ENCODE data around the gene CNPY4.

GRCh38 chr7:100152937-100153666 is 33.7 kb downstream of the CNPY4 start:
- TF ChIP-seq USF2 (IDR thresholded peaks at IDR 0.05; ENCODE audit: borderline replicate concordance, low read depth, low read length), result no peak
- no peak for TF ChIP-seq POLR2A (IDR thresholded peaks at IDR 0.05; ENCODE audit: low read depth, low read length)
- TF ChIP-seq, protein P1, sequence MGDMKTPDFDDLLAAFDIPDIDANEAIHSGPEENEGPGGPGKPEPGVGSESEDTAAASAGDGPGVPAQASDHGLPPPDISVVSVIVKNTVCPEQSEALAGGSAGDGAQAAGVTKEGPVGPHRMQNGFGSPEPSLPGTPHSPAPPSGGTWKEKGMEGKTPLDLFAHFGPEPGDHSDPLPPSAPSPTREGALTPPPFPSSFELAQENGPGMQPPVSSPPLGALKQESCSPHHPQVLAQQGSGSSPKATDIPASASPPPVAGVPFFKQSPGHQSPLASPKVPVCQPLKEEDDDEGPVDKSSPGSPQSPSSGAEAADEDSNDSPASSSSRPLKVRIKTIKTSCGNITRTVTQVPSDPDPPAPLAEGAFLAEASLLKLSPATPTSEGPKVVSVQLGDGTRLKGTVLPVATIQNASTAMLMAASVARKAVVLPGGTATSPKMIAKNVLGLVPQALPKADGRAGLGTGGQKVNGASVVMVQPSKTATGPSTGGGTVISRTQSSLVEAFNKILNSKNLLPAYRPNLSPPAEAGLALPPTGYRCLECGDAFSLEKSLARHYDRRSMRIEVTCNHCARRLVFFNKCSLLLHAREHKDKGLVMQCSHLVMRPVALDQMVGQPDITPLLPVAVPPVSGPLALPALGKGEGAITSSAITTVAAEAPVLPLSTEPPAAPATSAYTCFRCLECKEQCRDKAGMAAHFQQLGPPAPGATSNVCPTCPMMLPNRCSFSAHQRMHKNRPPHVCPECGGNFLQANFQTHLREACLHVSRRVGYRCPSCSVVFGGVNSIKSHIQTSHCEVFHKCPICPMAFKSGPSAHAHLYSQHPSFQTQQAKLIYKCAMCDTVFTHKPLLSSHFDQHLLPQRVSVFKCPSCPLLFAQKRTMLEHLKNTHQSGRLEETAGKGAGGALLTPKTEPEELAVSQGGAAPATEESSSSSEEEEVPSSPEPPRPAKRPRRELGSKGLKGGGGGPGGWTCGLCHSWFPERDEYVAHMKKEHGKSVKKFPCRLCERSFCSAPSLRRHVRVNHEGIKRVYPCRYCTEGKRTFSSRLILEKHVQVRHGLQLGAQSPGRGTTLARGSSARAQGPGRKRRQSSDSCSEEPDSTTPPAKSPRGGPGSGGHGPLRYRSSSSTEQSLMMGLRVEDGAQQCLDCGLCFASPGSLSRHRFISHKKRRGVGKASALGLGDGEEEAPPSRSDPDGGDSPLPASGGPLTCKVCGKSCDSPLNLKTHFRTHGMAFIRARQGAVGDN (IDR thresholded peaks at IDR 0.05), result no peak
- TF ChIP-seq SIN3A (IDR thresholded peaks at IDR 0.05; ENCODE audit: low read depth, low read length), result no peak

Measured in GM12878 (cell line).